ENCODE results near the gene ABCA13. TPM values are rescaled to one million over a fixed set of nuclear protein-coding genes. Genes with fewer than 3 reads are reported as not detected.

The ABCA13 gene
- total RNA-seq, 1 experiment from 2014 or later: not detected

DNA sequence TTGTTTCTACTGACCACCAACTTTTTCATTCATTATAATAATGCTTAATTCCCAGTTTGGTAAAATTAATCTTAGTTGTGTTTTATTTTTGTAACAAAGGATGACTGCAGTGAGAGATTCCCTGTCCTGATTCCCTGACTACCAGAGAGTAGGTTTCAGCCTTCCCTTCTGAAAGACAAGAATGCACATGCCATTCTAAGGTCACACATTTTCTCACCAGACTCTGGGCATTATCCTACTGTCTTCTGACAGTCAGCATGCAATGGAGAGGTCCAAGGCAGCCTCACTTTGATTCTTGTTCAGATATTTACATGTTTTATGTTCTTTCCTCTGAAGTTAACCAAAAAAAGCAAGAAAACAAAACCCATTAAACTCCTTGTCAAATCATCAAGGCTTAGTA, 380.4 kb downstream of the ABCA13 start:
- H3K79me2 ChIP-seq (ENCODE audit: insufficient read depth, low read length): no peaks in the 10 kb centered on the region
- H3K9me3 ChIP-seq (ENCODE audit: control insufficient read depth in 1 of 2, insufficient read depth in 1 of 2, low read depth in 1 of 2, low read length in 2 of 2): peaks cover 4% of the 10 kb centered on the region in 2 experiments; a peak in 3 of 4 replicates
- no peak overlapping the region for H3K4me2 ChIP-seq (ENCODE audit: low read length)
- DNase-seq (ENCODE audit: low read depth, low spot score): no peak
- no peak for ATAC-seq
- CTCF ChIA-PET: no interaction called here
- RAD21 ChIA-PET (ENCODE audit: low non-redundant PET in 1 of 2, low total read pairs in 2 of 2, uncharacterized antibody in 2 of 2, unreplicated experiment in 2 of 2): no interaction called here
- BruUV-seq (replicated peaks): no TSS peak
- no peak overlapping the region for H3K4me3 ChIP-seq (replicated peaks in 1 of 2; ENCODE audit: low read depth in 1 of 2, low read length in 2 of 2)
- H3K27me3 ChIP-seq (ENCODE audit: insufficient read depth, low read length): no peaks in the 10 kb centered on the region
- POLR2A ChIA-PET: no interaction called here
- no peak overlapping the region for H2AFZ ChIP-seq (ENCODE audit: low read depth, low read length, poor library complexity, severe bottlenecking)
- no peaks in the 10 kb centered on the region for H3K9me2 ChIP-seq (ENCODE audit: insufficient read depth)
- no peaks in the 10 kb centered on the region for H4K20me1 ChIP-seq (ENCODE audit: insufficient read depth)
- H3K36me3 ChIP-seq (ENCODE audit: control insufficient read depth in 1 of 2, insufficient read depth in 2 of 2, low read length in 2 of 2): no peaks in the 10 kb centered on the region
- no peak overlapping the region for H3K9ac ChIP-seq (ENCODE audit: low read length)
- intact Hi-C loops (cut with micrococcal nuclease): no loop called here
- TF ChIP-seq, protein P1, sequence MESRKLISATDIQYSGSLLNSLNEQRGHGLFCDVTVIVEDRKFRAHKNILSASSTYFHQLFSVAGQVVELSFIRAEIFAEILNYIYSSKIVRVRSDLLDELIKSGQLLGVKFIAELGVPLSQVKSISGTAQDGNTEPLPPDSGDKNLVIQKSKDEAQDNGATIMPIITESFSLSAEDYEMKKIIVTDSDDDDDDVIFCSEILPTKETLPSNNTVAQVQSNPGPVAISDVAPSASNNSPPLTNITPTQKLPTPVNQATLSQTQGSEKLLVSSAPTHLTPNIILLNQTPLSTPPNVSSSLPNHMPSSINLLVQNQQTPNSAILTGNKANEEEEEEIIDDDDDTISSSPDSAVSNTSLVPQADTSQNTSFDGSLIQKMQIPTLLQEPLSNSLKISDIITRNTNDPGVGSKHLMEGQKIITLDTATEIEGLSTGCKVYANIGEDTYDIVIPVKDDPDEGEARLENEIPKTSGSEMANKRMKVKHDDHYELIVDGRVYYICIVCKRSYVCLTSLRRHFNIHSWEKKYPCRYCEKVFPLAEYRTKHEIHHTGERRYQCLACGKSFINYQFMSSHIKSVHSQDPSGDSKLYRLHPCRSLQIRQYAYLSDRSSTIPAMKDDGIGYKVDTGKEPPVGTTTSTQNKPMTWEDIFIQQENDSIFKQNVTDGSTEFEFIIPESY (IDR thresholded peaks at IDR 0.05; ENCODE audit: extremely low read depth, insufficient replicate concordance, low read length): no peak
- TF ChIP-seq POLR2A (IDR thresholded peaks at IDR 0.05; ENCODE audit: borderline replicate concordance, extremely low read depth, insufficient read depth, insufficient read length) (no peak), EZH2 (IDR thresholded peaks at IDR 0.05) (no peak)
- no peak overlapping the region for H3K27ac ChIP-seq (ENCODE audit: low read depth, low read length)
- H3K4me1 ChIP-seq (ENCODE audit: control insufficient read depth in 1 of 2, insufficient read depth in 2 of 2, low read length in 2 of 2): no peaks in the 10 kb centered on the region

DNA sequence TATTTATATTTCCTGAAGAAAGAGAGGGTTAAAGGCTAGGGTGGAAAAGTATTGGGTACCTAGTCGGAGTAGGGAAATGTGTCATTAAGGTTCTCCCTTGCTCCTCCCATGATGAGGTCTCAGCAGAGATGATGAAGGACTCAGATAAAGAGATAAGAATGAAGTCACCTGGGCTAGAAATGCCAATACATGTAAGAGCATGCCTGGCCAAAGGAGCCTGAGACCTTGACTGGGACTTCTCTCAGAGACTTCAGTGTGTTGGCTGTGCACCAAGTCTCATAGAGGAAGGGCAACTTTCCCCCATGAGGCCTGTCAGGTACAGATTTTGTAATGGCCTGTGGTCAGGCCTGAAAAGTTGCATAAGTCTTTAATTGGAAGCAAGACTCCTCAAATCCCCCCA, 392.1 kb downstream of the ABCA13 start:
- Histone ChIP-seq H3K9ac (ENCODE audit: low read length) (no peak overlapping the region), H3K27me3 (ENCODE audit: insufficient read depth, low read length) (no peaks in the 10 kb centered on the region), H3K4me2 (ENCODE audit: low read length) (no peak overlapping the region), H3K4me1 (ENCODE audit: control insufficient read depth in 1 of 2, insufficient read depth in 2 of 2, low read length in 2 of 2) (no peaks in the 10 kb centered on the region), H3K27ac (ENCODE audit: low read depth, low read length) (no peak overlapping the region), H3K36me3 (ENCODE audit: control insufficient read depth in 1 of 2, insufficient read depth in 2 of 2, low read length in 2 of 2) (no peaks in the 10 kb centered on the region), H3K9me3 (ENCODE audit: control insufficient read depth in 1 of 2, insufficient read depth in 1 of 2, low read depth in 1 of 2, low read length in 2 of 2) (peaks cover 0 to 7% of the 10 kb centered on the region in 2 experiments; a peak in 2 of 4 replicates), H4K20me1 (ENCODE audit: insufficient read depth) (no peaks in the 10 kb centered on the region), H3K79me2 (ENCODE audit: insufficient read depth, low read length) (no peaks in the 10 kb centered on the region), H2AFZ (ENCODE audit: low read depth, low read length, poor library complexity, severe bottlenecking) (no peak overlapping the region), H3K9me2 (ENCODE audit: insufficient read depth) (no peaks in the 10 kb centered on the region), H3K4me3 (replicated peaks in 1 of 2; ENCODE audit: low read depth in 1 of 2, low read length in 2 of 2) (no peak overlapping the region)
- POLR2A ChIA-PET: no interaction called here
- intact Hi-C loops (cut with micrococcal nuclease): no loop called here
- TF ChIP-seq ZNF274 (IDR thresholded peaks at IDR 0.05; ENCODE audit: low read depth, low read length): no peak
- RAD21 ChIA-PET (ENCODE audit: low non-redundant PET in 1 of 2, low total read pairs in 2 of 2, uncharacterized antibody in 2 of 2, unreplicated experiment in 2 of 2): no interaction called here
- DNase-seq (ENCODE audit: low read depth, low spot score) (no peak), ATAC-seq (no peak)
- CTCF ChIA-PET: no interaction called here
- no TSS peak for BruUV-seq (replicated peaks)
